ENCODE results near the gene SOX14.

- TF ChIP-seq EZH2 (IDR thresholded peaks at IDR 0.05; ENCODE audit: insufficient read depth, poor library complexity, severe bottlenecking) (no peak), EZH2phosphoT487 (IDR thresholded peaks at IDR 0.05; ENCODE audit: insufficient read depth, low read depth) (no peak)
Observed at GRCh38 chr3:137803215-137803614, 39.1 kb downstream of the SOX14 start.

All from GM23248 (cell line).